IPS-NIHi7 (cell line): ENCODE measurements around the gene TTC39A.
"Not testable (repeated sequence)": the region's sequence is repeated elsewhere in the genome, so short reads cannot be mapped to it uniquely, and the experiment has no call there.

ENCODE experiments used
- DNase-seq: peaks from one replicate; pipeline ENCODE4 v3.0.0; 2012; ENCODE audit warnings: mixed read lengths; ENCODE audit errors: extremely low spot score

TTC39A gene

GRCh38 chr1:51266791-51267190 is 63.6 kb downstream of the TTC39A start:
- DNase-seq: no peak

- no peak for DNase-seq
Observed at GRCh38 chr1:51266181-51266580, 64.2 kb downstream of the TTC39A start.

- no peak for DNase-seq
Observed at GRCh38 chr1:51265618-51266017, 64.7 kb downstream of the TTC39A start.

- no peak for DNase-seq
Observed at GRCh38 chr1:51264451-51264850, 65.9 kb downstream of the TTC39A start.

GRCh38 chr1:51263147-51263877 is 67.0 kb downstream of the TTC39A start:
- DNase-seq: no peak

GRCh38 chr1:51255331-51255730 is 75.0 kb downstream of the TTC39A start:
- no peak for DNase-seq

- DNase-seq: no peak
Observed at GRCh38 chr1:51253691-51254090, 76.7 kb downstream of the TTC39A start.

- no peak for DNase-seq
Observed at GRCh38 chr1:51252366-51252765, 78.0 kb downstream of the TTC39A start.

GRCh38 chr1:51251165-51251564 is 79.2 kb downstream of the TTC39A start:
- not testable (repeated sequence) for DNase-seq

GRCh38 chr1:51250729-51251128 is 79.6 kb downstream of the TTC39A start:
- not testable (repeated sequence) for DNase-seq

- no peak for DNase-seq
Observed at GRCh38 chr1:51249445-51249844, 80.9 kb downstream of the TTC39A start.

GRCh38 chr1:51247499-51247898 is 82.9 kb downstream of the TTC39A start:
- no peak for DNase-seq

GRCh38 chr1:51247022-51247421 is 83.3 kb downstream of the TTC39A start:
- no peak for DNase-seq

GRCh38 chr1:51242546-51242945 is 87.8 kb downstream of the TTC39A start:
- DNase-seq: no peak

- DNase-seq: no peak
Observed at GRCh38 chr1:51241119-51241518, 89.2 kb downstream of the TTC39A start.

GRCh38 chr1:51240084-51240483 is 90.3 kb downstream of the TTC39A start:
- DNase-seq: no peak

GRCh38 chr1:51238034-51238403 is 92.3 kb downstream of the TTC39A start:
- no peak for DNase-seq

- no peak for DNase-seq
Observed at GRCh38 chr1:51237351-51238033, 92.9 kb downstream of the TTC39A start.
